KMS-11 (cell line): ENCODE measurements around the gene KCTD21.

ENCODE experiments used
- H2AFZ ChIP-seq: fragments of 200-600 bp; sonication (generic); 2 replicates; pipeline ENCODE4 v1.6.1; 2016; ENCODE audit warnings: antibody characterized with exemption, mixed run types, low read depth
- H3K27ac ChIP-seq: fragments of 200-600 bp; sonication (generic); 2 replicates; pipeline ENCODE4 v1.6.1; 2016; ENCODE audit warnings: mild to moderate bottlenecking, mixed run types
- H3K27me3 ChIP-seq: fragments of 200-600 bp; sonication (generic); 2 replicates; pipeline ENCODE4 v1.6.1; 2017; ENCODE audit warnings: mild to moderate bottlenecking, low read depth, mixed run types, moderate library complexity; ENCODE audit not compliant: insufficient read depth
- H3K36me3 ChIP-seq: fragments of 200-600 bp; sonication (generic); 2 replicates; pipeline ENCODE4 v1.6.1; 2017; ENCODE audit warnings: mild to moderate bottlenecking, mixed run types; ENCODE audit not compliant: insufficient read depth
- H3K4me1 ChIP-seq: fragments of 200-600 bp; sonication (generic); 2 replicates; pipeline ENCODE4 v1.6.1; 2016; ENCODE audit warnings: mild to moderate bottlenecking, low read depth, mixed run types; ENCODE audit not compliant: poor library complexity, severe bottlenecking
- H3K4me2 ChIP-seq: fragments of 200-600 bp; sonication (generic); 2 replicates; pipeline ENCODE4 v1.7.0; 2016; ENCODE audit warnings: mild to moderate bottlenecking, mixed run types
- H3K4me3 ChIP-seq: fragments of 200-600 bp; sonication (generic); IDR thresholded peaks from 2 replicates; pipeline ENCODE4 v1.6.1; 2017; ENCODE audit warnings: low read depth, low read length, mixed read lengths; ENCODE audit not compliant: insufficient read depth
- H3K79me2 ChIP-seq: fragments of 200-600 bp; sonication (generic); 2 replicates; pipeline ENCODE4 v1.6.1; 2016; ENCODE audit warnings: low read depth, mixed run types; ENCODE audit not compliant: insufficient read depth
- H3K9ac ChIP-seq: fragments of 200-600 bp; sonication (generic); 2 replicates; pipeline ENCODE4 v1.6.1; 2016; ENCODE audit warnings: mild to moderate bottlenecking, mixed run types
- H4K20me1 ChIP-seq: fragments of 200-600 bp; sonication (generic); 2 replicates; pipeline ENCODE4 v1.6.1; 2016; ENCODE audit warnings: mild to moderate bottlenecking, mixed run types; ENCODE audit not compliant: insufficient read depth
- CTCF ChIP-seq: fragments of 200-600 bp; sonication (generic); conservative IDR thresholded peaks from 2 replicates; pipeline ENCODE4 v1.6.1; 2017; ENCODE audit warnings: low read depth, mild to moderate bottlenecking, antibody characterized with exemption, low read length, moderate library complexity, mixed read lengths

KCTD21 gene

GRCh38 chr11:78227921-78228320, 39.5 kb upstream of the KCTD21 start:
- Histone ChIP-seq H3K36me3 (no peaks in the 10 kb centered on the region), H3K79me2 (no peaks in the 10 kb centered on the region), H2AFZ (no peak overlapping the region), H3K9ac (no peak overlapping the region), H3K4me3 (no peak overlapping the region), H3K27me3 (no peaks in the 10 kb centered on the region), H4K20me1 (no peaks in the 10 kb centered on the region), H3K27ac (no peak overlapping the region), H3K4me2 (no peak overlapping the region), H3K4me1 (peaks cover 24% of the 10 kb centered on the region)
- no peak for TF ChIP-seq CTCF

GRCh38 chr11:78226684-78227680, 38.6 kb upstream of the KCTD21 start:
- no peak overlapping the region for H3K4me3 ChIP-seq
- no peaks in the 10 kb centered on the region for H3K27me3 ChIP-seq
- no peaks in the 10 kb centered on the region for H3K36me3 ChIP-seq
- H3K79me2 ChIP-seq, result no peaks in the 10 kb centered on the region
- H4K20me1 ChIP-seq, result no peaks in the 10 kb centered on the region
- no peak overlapping the region for H2AFZ ChIP-seq
- no peak overlapping the region for H3K4me2 ChIP-seq
- no peak for TF ChIP-seq CTCF
- no peak overlapping the region for H3K9ac ChIP-seq
- H3K4me1 ChIP-seq, result peaks cover 16% of the 10 kb centered on the region
- no peak overlapping the region for H3K27ac ChIP-seq

DNA sequence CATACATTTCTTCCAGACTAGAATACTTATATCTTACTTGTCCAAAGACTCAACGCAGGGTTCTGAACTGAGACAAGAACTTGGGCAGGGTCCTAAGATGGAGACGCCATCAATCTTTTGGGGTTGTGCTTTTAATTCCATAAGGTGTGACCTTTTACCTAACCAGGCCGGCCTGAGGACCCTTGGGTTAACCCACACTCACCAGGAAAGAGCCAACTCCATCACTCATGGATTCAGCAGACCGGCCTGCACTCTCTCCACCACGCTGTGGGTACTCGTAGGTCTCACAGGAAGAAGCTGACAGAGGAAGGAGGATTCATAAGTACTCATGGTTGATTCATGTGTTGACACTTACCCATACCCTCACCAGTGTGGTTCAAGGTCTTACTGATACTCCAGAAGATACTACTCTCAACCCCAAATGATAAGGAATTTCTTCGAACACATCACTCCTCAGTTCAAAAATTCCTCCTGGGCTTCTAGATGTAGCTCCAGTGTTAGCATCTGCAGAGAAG, 36.5 kb upstream of the KCTD21 start:
- H4K20me1 ChIP-seq, result no peaks in the 10 kb centered on the region
- H3K27me3 ChIP-seq, result no peaks in the 10 kb centered on the region
- H3K27ac ChIP-seq, result no peak overlapping the region
- no peak overlapping the region for H3K9ac ChIP-seq
- H3K36me3 ChIP-seq, result no peaks in the 10 kb centered on the region
- H3K79me2 ChIP-seq, result no peaks in the 10 kb centered on the region
- no peak overlapping the region for H3K4me3 ChIP-seq
- TF ChIP-seq CTCF, result no peak
- no peak overlapping the region for H2AFZ ChIP-seq
- no peak overlapping the region for H3K4me2 ChIP-seq
- peaks cover 3% of the 10 kb centered on the region for H3K4me1 ChIP-seq

DNA sequence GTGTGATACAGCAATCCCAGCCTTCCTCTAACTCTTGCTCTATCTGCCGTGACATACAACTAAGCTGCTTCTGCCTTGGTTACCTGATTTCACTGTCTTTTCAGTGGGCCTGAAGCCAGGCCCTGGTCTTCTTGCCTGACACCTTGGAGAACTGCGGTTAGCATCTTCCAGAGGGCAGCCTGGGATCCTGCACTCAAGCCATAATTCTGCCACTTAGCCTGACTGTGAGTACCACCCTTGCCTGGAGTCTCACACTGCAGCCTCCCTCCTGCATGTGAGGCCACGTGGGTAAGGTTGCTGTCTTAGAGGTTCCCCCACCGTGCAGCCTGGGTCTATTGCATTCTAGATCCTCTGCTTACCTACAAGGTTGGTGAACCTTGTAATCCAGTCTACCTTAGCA, 36.1 kb upstream of the KCTD21 start:
- no peaks in the 10 kb centered on the region for H3K36me3 ChIP-seq

More for the DNA sequence above, 36.1 kb upstream of the KCTD21 start:
- H3K27ac ChIP-seq, result no peak overlapping the region
- TF ChIP-seq CTCF, result no peak
- no peaks in the 10 kb centered on the region for H4K20me1 ChIP-seq
- no peak overlapping the region for H2AFZ ChIP-seq
- H3K79me2 ChIP-seq, result no peaks in the 10 kb centered on the region
- peaks cover 3% of the 10 kb centered on the region for H3K4me1 ChIP-seq
- H3K4me3 ChIP-seq, result no peak overlapping the region
- H3K4me2 ChIP-seq, result no peak overlapping the region
- no peak overlapping the region for H3K9ac ChIP-seq
- no peaks in the 10 kb centered on the region for H3K27me3 ChIP-seq
